Nephron (organoid): ENCODE data around the gene ID1.
"Not testable (repeated sequence)": the region's sequence is repeated elsewhere in the genome, so short reads cannot be mapped to it uniquely, and the experiment has no call there.

Source experiments
- H3K27ac Mint-ChIP-seq, 3 experiments: 2 replicates each; pipeline ENCODE4 v1.8.0; 2020; ENCODE audit warnings: mixed read lengths in 3 of 3, mild to moderate bottlenecking in 2 of 3, moderate library complexity in 1 of 3
- H3K27me3 Mint-ChIP-seq: 2 replicates; pipeline ENCODE4 v1.8.0; 2021; ENCODE audit warnings: low read depth, mild to moderate bottlenecking, moderate library complexity, mixed read lengths
- H3K36me3 Mint-ChIP-seq: 2 replicates; pipeline ENCODE4 v1.8.0; 2020; ENCODE audit warnings: low read depth, mixed read lengths
- H3K4me1 Mint-ChIP-seq: 2 replicates; pipeline ENCODE4 v1.8.0; 2020; ENCODE audit warnings: mixed read lengths
- H3K4me3 Mint-ChIP-seq, 3 experiments: 2 replicates each; pipeline ENCODE4 v1.8.0; 2020; ENCODE audit warnings: mild to moderate bottlenecking in 3 of 3, mixed read lengths in 3 of 3, moderate library complexity in 2 of 3
- H3K9me3 Mint-ChIP-seq: 2 replicates; pipeline ENCODE4 v1.8.0; 2020; ENCODE audit warnings: mixed read lengths
- CTCF ChIP-seq, 3 experiments: fragments of 200-600 bp; sonication (generic); IDR thresholded peaks; one replicate each; pipeline ENCODE4 v1.5.0; 2021; ENCODE audit warnings: antibody characterized with exemption in 3 of 3; ENCODE audit not compliant: unreplicated experiment in 3 of 3

ID1 gene

DNA sequence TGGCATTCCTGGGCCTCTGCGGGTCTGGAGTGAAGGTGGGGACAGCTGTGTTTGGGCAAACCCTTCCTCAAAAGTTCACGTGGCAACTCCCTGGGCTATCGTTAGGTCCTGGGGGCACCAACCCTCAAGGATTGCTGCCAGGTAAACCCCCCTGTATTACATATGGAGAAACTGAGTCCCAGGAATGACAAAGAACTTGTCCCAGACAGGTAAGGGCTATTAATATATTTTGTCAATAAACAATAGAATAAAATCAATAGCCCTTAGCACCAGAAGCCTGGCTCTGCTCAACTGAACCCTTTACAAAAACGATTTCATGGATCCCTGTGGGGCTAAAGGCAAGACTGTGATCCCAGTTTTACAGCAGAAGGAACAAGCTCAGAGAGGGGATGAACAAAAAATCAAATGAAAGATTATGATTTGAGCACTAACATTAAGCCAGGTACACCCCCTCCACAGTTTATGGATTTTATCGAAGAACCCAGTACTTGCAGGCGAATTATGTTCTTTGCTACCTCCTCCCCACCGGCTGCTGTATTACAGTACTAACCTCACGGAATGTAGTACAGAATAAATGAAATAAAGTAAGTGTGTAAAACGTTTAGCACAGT is 2.7 kb downstream of the ID1 start:
- peak overlapping the region; percentile 90 to 96 (median 91) for H3K4me3 Mint-ChIP-seq
- peak overlapping the region; percentile 95 to 100 (median 99) for H3K27ac Mint-ChIP-seq
- H3K27me3 Mint-ChIP-seq = peaks cover 6% of the 10 kb centered on the region
- peaks cover 40% of the 10 kb centered on the region for H3K4me1 Mint-ChIP-seq
- no peaks in the 10 kb centered on the region for H3K9me3 Mint-ChIP-seq
- TF ChIP-seq CTCF (IDR thresholded peaks at IDR 0.05; ENCODE audit: unreplicated experiment in 3 of 3) = no peak
- peaks cover 13% of the 10 kb centered on the region for H3K36me3 Mint-ChIP-seq

- Mint-ChIP-seq H3K36me3 (peaks cover 13% of the 10 kb centered on the region), H3K27me3 (peaks cover 6% of the 10 kb centered on the region), H3K4me3 (peak overlapping the region; percentile 90 to 96 (median 91)), H3K4me1 (peaks cover 36% of the 10 kb centered on the region), H3K27ac (peak overlapping the region; percentile 95 to 100 (median 99)), H3K9me3 (no peaks in the 10 kb centered on the region)
- TF ChIP-seq CTCF (IDR thresholded peaks at IDR 0.05; ENCODE audit: unreplicated experiment in 3 of 3) = no peak
Measured at GRCh38 chr20:31608251-31608945, 3.3 kb downstream of the ID1 start.

GRCh38 chr20:31612271-31612640 is 7.2 kb downstream of the ID1 start:
- H3K9me3 Mint-ChIP-seq, H3K27me3 Mint-ChIP-seq, H3K36me3 Mint-ChIP-seq, H3K4me3 Mint-ChIP-seq: not testable (repeated sequence)
- Mint-ChIP-seq H3K27ac (peak overlapping the region; percentile 53 to 74 (median 61)), H3K4me1 (peaks cover 24% of the 10 kb centered on the region)

DNA sequence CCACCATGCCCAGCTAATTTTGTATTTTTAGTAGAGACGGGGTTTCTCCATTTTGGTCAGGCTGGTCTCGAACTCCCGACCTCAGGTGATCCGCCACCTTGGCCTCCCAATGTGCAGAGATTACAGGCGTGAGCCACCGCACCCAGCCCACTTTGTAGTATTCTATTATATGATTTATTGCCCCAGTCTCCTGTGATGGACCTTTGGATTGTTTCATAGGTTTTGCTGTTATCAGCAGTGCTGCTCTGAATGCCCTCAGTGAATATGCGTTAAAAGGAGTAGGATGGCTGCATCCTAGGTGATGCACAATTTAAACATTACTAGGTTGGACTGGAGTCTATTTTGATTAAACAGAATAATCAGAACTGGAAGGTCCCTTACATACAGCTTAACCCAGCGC is 10.3 kb downstream of the ID1 start:
- Mint-ChIP-seq H3K4me1 (peaks cover 7% of the 10 kb centered on the region), H3K9me3 (no peaks in the 10 kb centered on the region), H3K27me3 (no peaks in the 10 kb centered on the region), H3K36me3 (no peaks in the 10 kb centered on the region), H3K4me3 (no peak overlapping the region), H3K27ac (no peak overlapping the region)
- no peak for TF ChIP-seq CTCF (IDR thresholded peaks at IDR 0.05; ENCODE audit: unreplicated experiment in 3 of 3)

- Mint-ChIP-seq H3K36me3 (no peaks in the 10 kb centered on the region), H3K4me1 (no peaks in the 10 kb centered on the region), H3K27me3 (no peaks in the 10 kb centered on the region), H3K9me3 (no peaks in the 10 kb centered on the region), H3K27ac (no peak overlapping the region), H3K4me3 (no peak overlapping the region)
- TF ChIP-seq CTCF (IDR thresholded peaks at IDR 0.05; ENCODE audit: unreplicated experiment in 3 of 3) = no peak
Measured at GRCh38 chr20:31617432-31618104, 12.5 kb downstream of the ID1 start.

DNA sequence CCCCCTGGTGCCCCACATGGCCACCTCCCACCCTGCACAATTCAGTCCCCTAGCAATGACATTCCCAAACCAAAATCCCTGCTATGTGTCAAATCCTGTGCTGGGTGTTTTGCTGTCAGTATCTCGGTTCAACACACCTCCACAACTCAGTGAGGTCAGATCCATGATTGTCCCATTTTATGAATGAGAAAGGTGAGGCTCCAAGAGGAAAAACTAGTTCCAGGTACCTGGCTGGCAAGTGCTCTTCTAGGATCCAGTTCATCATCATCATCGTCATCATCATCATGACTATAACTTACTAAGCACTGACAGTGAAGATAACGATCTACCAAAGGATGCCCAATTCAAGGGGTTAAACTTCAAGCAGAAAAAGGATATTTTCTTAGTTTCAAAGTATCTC is 15.2 kb downstream of the ID1 start:
- H3K27ac Mint-ChIP-seq = no peak overlapping the region
- no peak for TF ChIP-seq CTCF (IDR thresholded peaks at IDR 0.05; ENCODE audit: unreplicated experiment in 3 of 3)
- H3K36me3 Mint-ChIP-seq = no peaks in the 10 kb centered on the region
- H3K9me3 Mint-ChIP-seq = no peaks in the 10 kb centered on the region
- H3K27me3 Mint-ChIP-seq = no peaks in the 10 kb centered on the region
- H3K4me1 Mint-ChIP-seq = no peaks in the 10 kb centered on the region
- no peak overlapping the region for H3K4me3 Mint-ChIP-seq

- H3K36me3 Mint-ChIP-seq, H3K27me3 Mint-ChIP-seq, H3K4me1 Mint-ChIP-seq, H3K27ac Mint-ChIP-seq, H3K4me3 Mint-ChIP-seq, H3K9me3 Mint-ChIP-seq: not testable (repeated sequence)
Measured at GRCh38 chr20:31623123-31623505, 18.0 kb downstream of the ID1 start.

DNA sequence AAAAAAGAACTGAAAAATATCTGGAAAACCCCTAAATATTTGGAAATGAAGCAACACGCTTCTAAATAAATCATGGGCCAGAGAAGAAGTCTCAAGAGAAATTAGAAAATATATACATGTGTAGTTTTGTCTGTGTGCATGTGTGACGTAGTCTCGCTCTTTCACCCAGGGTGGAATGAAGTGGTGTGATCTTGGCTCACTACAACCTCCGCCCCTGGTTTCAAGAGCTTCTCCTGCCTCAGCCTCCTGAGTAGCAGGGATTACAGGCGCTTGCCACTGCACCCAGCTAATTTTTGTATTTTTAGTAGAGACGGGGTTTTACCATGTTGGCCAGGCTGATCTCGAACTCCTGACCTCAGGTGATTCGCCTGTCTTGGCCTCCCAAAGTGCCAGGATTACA is 21.4 kb downstream of the ID1 start:
- not testable (repeated sequence) for H3K4me3 Mint-ChIP-seq, H3K36me3 Mint-ChIP-seq, H3K27ac Mint-ChIP-seq, H3K27me3 Mint-ChIP-seq, H3K9me3 Mint-ChIP-seq, H3K4me1 Mint-ChIP-seq

GRCh38 chr20:31628057-31628456 is 23.0 kb downstream of the ID1 start:
- not testable (repeated sequence) for H3K27ac Mint-ChIP-seq, H3K36me3 Mint-ChIP-seq, H3K4me1 Mint-ChIP-seq, H3K27me3 Mint-ChIP-seq, H3K4me3 Mint-ChIP-seq, H3K9me3 Mint-ChIP-seq
